GM23248 (cell line): ENCODE data around the gene ERBB3.

ENCODE experiments used
- EZH2 ChIP-seq: fragments of 200-600 bp; sonication (generic); IDR thresholded peaks from 2 replicates; pipeline ENCODE4 v1.6.1; 2018; ENCODE audit warnings: antibody characterized with exemption, mild to moderate bottlenecking; ENCODE audit not compliant: insufficient read depth, poor library complexity, severe bottlenecking
- EZH2phosphoT487 ChIP-seq: fragments of 200-600 bp; sonication (generic); IDR thresholded peaks from 2 replicates; pipeline ENCODE4 v1.6.1; 2018; ENCODE audit warnings: antibody characterized with exemption, moderate library complexity, mild to moderate bottlenecking, low read depth; ENCODE audit not compliant: insufficient read depth

- TF ChIP-seq EZH2phosphoT487 (no peak), EZH2 (no peak)
These were observed 48.8 kb downstream of the ERBB3 start for GRCh38 chr12:56128670-56129205.
